ENCODE data around the gene NKAIN2. TPM values are rescaled to one million over a fixed set of nuclear protein-coding genes. Genes with fewer than 3 reads are reported as not detected.
A peak's percentile ranks its signal among the peaks of the same experiment; 100 is the strongest.

NKAIN2 gene
- total RNA-seq, 4 donors from 2014 or later, result 0.31 to 0.58 (median 0.39) TPM; not detected in 1

GRCh38 chr6:124074606-124075005 is 270.9 kb downstream of the NKAIN2 start:
- DNase-seq (no peak), ATAC-seq (no peak)
- peak overlapping the region; percentile 47 to 84 (median 74) for H3K27ac ChIP-seq
- H3K36me3 ChIP-seq, result no peaks in the 10 kb centered on the region
- H3K27me3 ChIP-seq, result no peaks in the 10 kb centered on the region
- H3K4me1 ChIP-seq, result peaks cover 22 to 56% of the 10 kb centered on the region in 2 donors
- TF ChIP-seq POLR2A (IDR thresholded peaks at IDR 0.05) (no peak), CTCF (IDR thresholded peaks at IDR 0.05 in 4 of 5, conservative IDR thresholded peaks at IDR 0.05 in 1 of 5) (no peak)
- H3K9me3 ChIP-seq, result peaks cover 0 to 3% (median 0%) of the 10 kb centered on the region in 3 donors
- H3K4me3 ChIP-seq, result peak overlapping the region in 2 of 4 donors; percentile 2 to 14
- intact Hi-C loops (cut with DNase I; ENCODE audit: low total_unique reads), result no loop called here
- in situ Hi-C loops (cut with MboI; ENCODE audit: low sequenced_read_pairs in 4 of 4), result no loop called here

GRCh38 chr6:124076336-124077048 is 272.8 kb downstream of the NKAIN2 start:
- H3K27me3 ChIP-seq, result no peaks in the 10 kb centered on the region
- peaks cover 0 to 2% (median 0%) of the 10 kb centered on the region in 3 donors for H3K9me3 ChIP-seq
- H3K4me3 ChIP-seq, result no peak overlapping the region
- H3K4me1 ChIP-seq, result peaks cover 22 to 60% of the 10 kb centered on the region in 2 donors
- ATAC-seq, result no peak
- TF ChIP-seq CTCF (IDR thresholded peaks at IDR 0.05 in 4 of 5, conservative IDR thresholded peaks at IDR 0.05 in 1 of 5) (no peak), POLR2A (IDR thresholded peaks at IDR 0.05) (no peak)
- intact Hi-C loops (cut with DNase I; ENCODE audit: low total_unique reads), result no loop called here
- in situ Hi-C loops (cut with MboI; ENCODE audit: low sequenced_read_pairs in 4 of 4), result no loop called here
- H3K27ac ChIP-seq, result peak overlapping the region; percentile 24 to 84 (median 58)
- H3K36me3 ChIP-seq, result no peaks in the 10 kb centered on the region
- DNase-seq, result no peak

GRCh38 chr6:124078169-124078568 is 274.5 kb downstream of the NKAIN2 start:
- no peak for ATAC-seq
- Histone ChIP-seq H3K27ac (peak overlapping the region in 1 of 4 donors; percentile 26), H3K4me3 (no peak overlapping the region), H3K9me3 (no peaks in the 10 kb centered on the region), H3K36me3 (no peaks in the 10 kb centered on the region), H3K4me1 (peaks cover 22 to 60% of the 10 kb centered on the region in 2 donors), H3K27me3 (no peaks in the 10 kb centered on the region)
- in situ Hi-C loops (cut with MboI; ENCODE audit: low sequenced_read_pairs in 4 of 4), result no loop called here
- TF ChIP-seq POLR2A (IDR thresholded peaks at IDR 0.05) (no peak), CTCF (IDR thresholded peaks at IDR 0.05 in 4 of 5, conservative IDR thresholded peaks at IDR 0.05 in 1 of 5) (no peak)
- intact Hi-C loops (cut with DNase I; ENCODE audit: low total_unique reads), result no loop called here
- no peak for DNase-seq

DNA sequence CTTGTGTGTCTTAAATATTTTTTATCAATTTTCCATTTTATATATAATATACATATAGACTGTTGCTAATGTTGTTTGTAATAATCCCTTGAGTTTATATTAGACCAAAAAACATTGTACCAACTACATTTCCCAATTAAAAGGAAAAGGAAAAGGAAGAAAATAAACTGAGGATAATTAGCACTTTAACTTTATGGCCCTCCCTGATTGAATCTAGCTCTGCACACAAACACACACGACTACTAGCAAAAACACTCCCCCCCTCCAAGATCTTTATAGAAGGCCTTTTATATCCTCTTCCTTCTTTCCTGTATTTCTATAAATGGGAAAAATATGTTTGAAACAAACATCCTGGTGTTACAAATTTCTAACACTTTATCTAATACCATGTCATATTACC is 276.8 kb downstream of the NKAIN2 start:
- in situ Hi-C loops (cut with MboI; ENCODE audit: low sequenced_read_pairs in 4 of 4) (no loop called here), intact Hi-C loops (cut with DNase I; ENCODE audit: low total_unique reads) (no loop called here)
- Histone ChIP-seq H3K4me3 (no peak overlapping the region), H3K27ac (no peak overlapping the region), H3K4me1 (peaks cover 14 to 40% of the 10 kb centered on the region in 2 donors), H3K27me3 (no peaks in the 10 kb centered on the region), H3K36me3 (no peaks in the 10 kb centered on the region), H3K9me3 (no peaks in the 10 kb centered on the region)
- DNase-seq, result no peak
- ATAC-seq, result no peak
- no peak for TF ChIP-seq POLR2A (IDR thresholded peaks at IDR 0.05)
- TF ChIP-seq CTCF (IDR thresholded peaks at IDR 0.05 in 4 of 5, conservative IDR thresholded peaks at IDR 0.05 in 1 of 5), result no peak
